Keratinocyte (primary cell): ENCODE measurements around the gene NPC2.

Experiments used
- CTCF ChIP-seq, 3 experiments: IDR thresholded peaks in 1 of 3; conservative IDR thresholded peaks in 1 of 3; optimal IDR thresholded peaks in 1 of 3; 2 replicates in 2 of 3; 3 replicates in 1 of 3; pipeline versions ENCODE3 to v1.5.1; 2011; ENCODE audit warnings: low read length in 3 of 3, mild to moderate bottlenecking in 3 of 3, moderate library complexity in 2 of 3, control low read depth in 1 of 3, inconsistent platforms in 1 of 3; ENCODE audit not compliant: insufficient read depth in 2 of 3; ENCODE audit errors: extremely low read depth in 1 of 3
- EZH2 ChIP-seq: IDR thresholded peaks from one replicate; pipeline ENCODE4 v1.6.1; 2012; ENCODE audit warnings: inconsistent platforms, mild to moderate bottlenecking, low read length, moderate library complexity

GRCh38 chr14:74518221-74518620 is 25.1 kb upstream of the NPC2 start:
- TF ChIP-seq CTCF (optimal IDR thresholded peaks at IDR 0.05 in 1 of 3, IDR thresholded peaks at IDR 0.05 in 1 of 3, conservative IDR thresholded peaks at IDR 0.05 in 1 of 3; ENCODE audit: extremely low read depth in 1 of 3, insufficient read depth in 2 of 3, low read length in 3 of 3): no peak
- no peak for TF ChIP-seq EZH2
